Sigmoid colon (tissue), 7 donors: ENCODE results near the gene MPP1. TPM values are rescaled to one million over a fixed set of nuclear protein-coding genes. Genes with fewer than 3 reads are reported as not detected.

Experiments
- DNase-seq: peaks from one replicate; pipeline ENCODE4 v3.0.0-alpha.2; 2019
- H3K27ac ChIP-seq, 4 donors: fragments of 200-600 bp; sonication (generic); one replicate each; pipeline ENCODE4 v1.5.1; 2016 to 2019; ENCODE audit warnings: mild to moderate bottlenecking in 1 of 4
- H3K27me3 ChIP-seq, 3 donors: fragments of 200-600 bp; sonication (generic); one replicate each; pipeline ENCODE4 v1.5.1; 2019; ENCODE audit warnings: mild to moderate bottlenecking in 1 of 3
- H3K36me3 ChIP-seq, 4 donors: fragments of 200-600 bp; sonication (generic); one replicate each; pipeline ENCODE4 v1.5.1; 2016 to 2019
- H3K4me1 ChIP-seq, 4 donors: fragments of 200-600 bp; sonication (generic); one replicate each; pipeline ENCODE4 v1.5.1; 2017 to 2019
- H3K4me3 ChIP-seq, 4 donors: fragments of 200-600 bp; sonication (generic); one replicate each; pipeline ENCODE4 v1.5.1; 2017 to 2019; ENCODE audit warnings: mild to moderate bottlenecking in 2 of 4, moderate library complexity in 1 of 4
- H3K9me3 ChIP-seq, 4 donors: fragments of 200-600 bp in 3 of 4; sonication (generic) in 3 of 4; one replicate each; pipeline versions ENCODE4 v1.5.1 to v1.6.1; 2013 to 2019
- CTCF ChIP-seq, 4 experiments: fragments of 450-650 bp in 3 of 4; fragments of 200-600 bp in 1 of 4; IDR thresholded peaks; one replicate each; pipeline ENCODE4 v1.5.1; 2016 to 2019; ENCODE audit warnings: antibody characterized with exemption in 4 of 4, mild to moderate bottlenecking in 3 of 4, moderate library complexity in 2 of 4
- EP300 ChIP-seq, 4 donors: sonication (generic); formaldehyde crosslinking; IDR thresholded peaks; one replicate each; pipeline ENCODE4 v1.6.1; 2017; ENCODE audit warnings: antibody characterized with exemption in 4 of 4
- POLR2A ChIP-seq, 2 donors: fragments of 450-650 bp; IDR thresholded peaks; one replicate each; pipeline ENCODE4 v1.6.1; 2016; ENCODE audit warnings: antibody characterized with exemption in 2 of 2, mild to moderate bottlenecking in 2 of 2, moderate library complexity in 2 of 2
- POLR2AphosphoS5 ChIP-seq, 4 donors: sonication (generic); formaldehyde crosslinking; IDR thresholded peaks; one replicate each; pipeline ENCODE4 v1.6.1; 2017; ENCODE audit warnings: antibody characterized with exemption in 4 of 4
- WGBS, 2 donors: extraction: QIAGEN DNeasy Blood & Tissue Kit; methylation state at CpG; one replicate each; pipeline ENCODE4 v1.1.7; 2013; 5-methylcytosine and 5-hydroxymethylcytosine counted together
- intact Hi-C: fragments of 100-400 bp; cut with DNase I; formaldehyde crosslinking; loops from one replicate; pipeline ENCODE4 v1.15.1; 2023
- polyA plus RNA-seq, 3 donors: library from polyadenylated mRNA; stranded (reverse); fragments of 200-250 nt; gene quantifications; one replicate each; pipeline ENCODE4 v1.2.3, GENCODE V29; 2013
- total RNA-seq, 4 donors: library from RNA; depleted of rRNA; stranded (reverse); fragments of >200 nt; gene quantifications; one replicate each; pipeline ENCODE4 v1.1.0, GENCODE V29; 2016
- donor health status: healthy with polysubstance abuse.
- donor health status: Bipolar disorder and iron deficiency.
- donor health status: healthy.

MPP1 gene
- total and polyA plus RNA-seq, 7 donors: 16.4 to 36.7 (median 27.2) TPM

- no peaks in the 10 kb centered on the region for H3K9me3 ChIP-seq
Observed at GRCh38 chrX:154805696-154806091, 409 bp upstream of the MPP1 start.

GRCh38 chrX:154804261-154804956 is 876 bp downstream of the MPP1 start:
- H3K27ac ChIP-seq: peak overlapping the region; percentile 80 to 83 (median 82)
- WGBS, 2 donors: 24 to 40% methylated on average over 7 of the region's 7 CpGs
- no peak for DNase-seq
- no peaks in the 10 kb centered on the region for H3K9me3 ChIP-seq
- H3K4me1 ChIP-seq: peaks cover 0 to 24% (median 13%) of the 10 kb centered on the region in 4 donors
- TF ChIP-seq POLR2A (IDR thresholded peaks at IDR 0.05) (no peak), CTCF (IDR thresholded peaks at IDR 0.05) (no peak), POLR2AphosphoS5 (IDR thresholded peaks at IDR 0.05) (no peak), EP300 (IDR thresholded peaks at IDR 0.05) (no peak)
- no peaks in the 10 kb centered on the region for H3K36me3 ChIP-seq
- H3K27me3 ChIP-seq: no peaks in the 10 kb centered on the region
- intact Hi-C loops: loop anchor here (5.0 kb wide), 1 partner anchor 42 kb away; the partner anchor contains the start of gene DKC1
- H3K4me3 ChIP-seq: peak overlapping the region; percentile 48 to 69 (median 67)

More at GRCh38 chrX:154805696-154806091, 409 bp upstream of the MPP1 start:
- Histone ChIP-seq H3K4me3 (peak overlapping the region; percentile 48 to 69 (median 67)), H3K27ac (peak overlapping the region; percentile 80 to 83 (median 82)), H3K4me1 (peaks cover 0 to 13% (median 2%) of the 10 kb centered on the region in 4 donors), H3K36me3 (no peaks in the 10 kb centered on the region), H3K27me3 (no peaks in the 10 kb centered on the region)
- WGBS, 2 donors: 2 to 10% methylated on average over 13 of the region's 13 CpGs
- TF ChIP-seq EP300 (IDR thresholded peaks at IDR 0.05): no peak
- no peak for TF ChIP-seq POLR2AphosphoS5 (IDR thresholded peaks at IDR 0.05)
- no peak for TF ChIP-seq CTCF (IDR thresholded peaks at IDR 0.05)
- TF ChIP-seq POLR2A (IDR thresholded peaks at IDR 0.05): no peak
- DNase-seq: no peak
- intact Hi-C loops: no loop called here

- no peak for TF ChIP-seq CTCF (IDR thresholded peaks at IDR 0.05)
- TF ChIP-seq POLR2A (IDR thresholded peaks at IDR 0.05): no peak
- intact Hi-C loops: loop anchor here (5.0 kb wide), 1 partner anchor 41 kb away; the partner anchor contains the start of gene DKC1
- WGBS, 2 donors: 76 to 84% methylated on average over 2 of the region's 2 CpGs
- peaks cover 0 to 30% (median 14%) of the 10 kb centered on the region in 4 donors for H3K4me1 ChIP-seq
- H3K27ac ChIP-seq: no peak overlapping the region
- no peaks in the 10 kb centered on the region for H3K36me3 ChIP-seq
- H3K4me3 ChIP-seq: no peak overlapping the region
- H3K27me3 ChIP-seq: no peaks in the 10 kb centered on the region
- no peak for DNase-seq
- no peaks in the 10 kb centered on the region for H3K9me3 ChIP-seq
Observed at GRCh38 chrX:154802947-154803346, 2.3 kb downstream of the MPP1 start.

- no peak for DNase-seq
- WGBS, 2 donors: 30 to 55% methylated on average over 8 of the region's 8 CpGs
- intact Hi-C loops: loop anchor here (5.0 kb wide), 1 partner anchor 38 kb away; the partner anchor contains the start of gene DKC1
- H3K4me3 ChIP-seq: no peak overlapping the region
- H3K9me3 ChIP-seq: no peaks in the 10 kb centered on the region
- H3K36me3 ChIP-seq: no peaks in the 10 kb centered on the region
- H3K27ac ChIP-seq: peak overlapping the region in 3 of 4 donors; percentile 17 to 67 (median 45)
- H3K27me3 ChIP-seq: no peaks in the 10 kb centered on the region
- H3K4me1 ChIP-seq: peaks cover 0 to 31% (median 14%) of the 10 kb centered on the region in 4 donors
- TF ChIP-seq POLR2A (IDR thresholded peaks at IDR 0.05) (no peak), CTCF (IDR thresholded peaks at IDR 0.05) (no peak), POLR2AphosphoS5 (IDR thresholded peaks at IDR 0.05) (no peak), EP300 (IDR thresholded peaks at IDR 0.05) (no peak)
Observed at GRCh38 chrX:154800478-154801210, 4.6 kb downstream of the MPP1 start.
